Measurements from ENCODE around the gene CDT1.

The CDT1 gene

DNA sequence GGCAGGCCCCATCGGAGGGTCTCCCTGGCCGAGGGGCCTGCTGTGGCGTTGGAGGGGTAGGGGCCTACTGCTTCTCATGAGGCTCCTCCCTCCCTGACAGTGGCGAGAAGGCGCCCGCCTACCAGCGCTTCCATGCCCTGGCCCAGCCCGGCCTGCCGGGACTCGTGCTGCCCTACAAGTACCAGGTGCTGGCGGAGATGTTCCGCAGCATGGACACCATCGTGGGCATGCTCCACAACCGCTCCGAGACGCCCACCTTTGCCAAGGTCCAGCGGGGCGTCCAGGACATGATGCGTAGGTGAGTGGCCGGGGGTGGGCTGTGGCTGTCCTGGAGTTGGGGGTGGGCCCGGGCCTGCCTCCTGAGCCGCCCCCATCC lies 1.7 kb downstream of the CDT1 start:
- in situ Hi-C loops (cut with MboI; ENCODE audit: low sequenced_read_pairs, unreplicated experiment): no loop called here
- DNase-seq (ENCODE audit: low spot score): no peak
- TF ChIP-seq CTCF (IDR thresholded peaks at IDR 0.05; ENCODE audit: borderline replicate concordance, control extremely low read depth, extremely low read depth, insufficient read depth, missing control alignments): no peak

DNA sequence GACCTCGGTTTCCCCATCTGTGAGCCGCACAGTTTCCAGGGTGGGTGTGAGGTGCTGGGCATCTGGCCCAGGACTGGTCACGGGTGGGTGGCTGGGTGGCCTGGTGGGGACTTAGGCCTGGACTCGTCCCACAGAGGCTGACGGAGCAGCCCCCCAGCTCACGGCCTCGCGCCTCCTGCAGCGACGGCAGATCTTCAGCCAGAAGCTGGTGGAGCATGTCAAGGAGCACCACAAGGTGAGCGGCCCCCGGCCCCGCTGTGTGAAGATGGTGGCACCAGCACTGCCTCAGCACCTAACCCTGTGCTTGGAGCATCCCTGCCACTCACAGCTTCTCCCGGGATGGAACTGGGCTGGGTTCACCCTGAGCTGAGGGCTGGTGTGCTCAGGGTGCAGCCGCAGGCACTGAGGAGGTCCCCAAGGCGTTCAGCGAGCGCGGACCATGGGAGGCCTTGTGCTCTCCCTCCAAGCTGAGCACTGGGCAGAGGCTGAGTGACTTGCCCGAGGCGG lies 2.4 kb downstream of the CDT1 start:
- DNase-seq (ENCODE audit: low spot score): no peak
- TF ChIP-seq CTCF (IDR thresholded peaks at IDR 0.05; ENCODE audit: borderline replicate concordance, control extremely low read depth, extremely low read depth, insufficient read depth, missing control alignments): no peak
- in situ Hi-C loops (cut with MboI; ENCODE audit: low sequenced_read_pairs, unreplicated experiment): no loop called here

- in situ Hi-C loops (cut with MboI; ENCODE audit: low sequenced_read_pairs, unreplicated experiment): no loop called here
- TF ChIP-seq CTCF (IDR thresholded peaks at IDR 0.05; ENCODE audit: borderline replicate concordance, control extremely low read depth, extremely low read depth, insufficient read depth, missing control alignments): no peak
- DNase-seq (ENCODE audit: low spot score): no peak
These were observed 3.0 kb downstream of the CDT1 start for GRCh38 chr16:88806491-88807111.

GRCh38 chr16:88807142-88807625 lies 3.6 kb downstream of the CDT1 start:
- in situ Hi-C loops (cut with MboI; ENCODE audit: low sequenced_read_pairs, unreplicated experiment): no loop called here
- DNase-seq (ENCODE audit: low spot score): no peak
- no peak for TF ChIP-seq CTCF (IDR thresholded peaks at IDR 0.05; ENCODE audit: borderline replicate concordance, control extremely low read depth, extremely low read depth, insufficient read depth, missing control alignments)

DNA sequence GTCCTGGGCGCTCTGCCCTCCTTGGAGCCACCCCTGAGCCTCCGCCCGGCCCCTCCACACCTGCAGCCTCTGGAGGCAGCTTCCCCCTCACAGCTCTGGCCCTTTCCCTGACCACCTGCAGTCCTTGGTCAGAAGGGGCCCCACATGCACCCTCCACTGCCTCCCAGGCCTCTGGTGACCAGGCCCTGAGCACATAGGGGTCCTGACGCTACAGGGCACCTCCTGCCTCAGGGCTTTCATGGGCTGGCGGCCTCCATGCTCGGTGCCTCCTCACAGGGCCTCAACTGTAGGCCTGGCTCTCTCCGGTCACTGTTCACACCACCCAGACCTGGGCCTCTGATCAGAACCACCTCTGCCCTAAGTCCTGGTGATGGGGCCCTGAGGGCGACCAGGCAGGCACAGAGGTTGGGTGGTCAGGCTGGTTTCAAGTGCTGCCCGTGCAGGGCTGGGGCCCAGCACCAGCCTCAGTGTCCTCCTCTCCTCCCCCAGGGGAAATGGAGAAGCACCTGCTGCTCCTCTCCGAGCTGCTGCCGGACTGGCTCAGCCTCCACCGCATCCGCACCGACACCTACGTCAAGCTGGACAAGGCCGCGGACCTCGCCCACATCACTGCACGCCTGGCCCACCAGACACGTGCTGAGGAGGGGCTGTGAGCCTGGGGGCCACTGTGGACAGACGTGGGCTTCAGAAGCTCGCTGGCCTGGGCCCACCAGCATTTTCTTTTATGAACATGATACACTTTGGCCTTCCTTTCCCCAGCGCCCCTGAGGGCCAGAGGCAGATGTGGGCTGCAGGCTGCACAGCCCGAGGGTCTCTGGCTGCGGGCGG lies 4.3 kb downstream of the CDT1 start:
- TF ChIP-seq CTCF (IDR thresholded peaks at IDR 0.05; ENCODE audit: borderline replicate concordance, control extremely low read depth, extremely low read depth, insufficient read depth, missing control alignments): no peak
- in situ Hi-C loops (cut with MboI; ENCODE audit: low sequenced_read_pairs, unreplicated experiment): no loop called here
- no peak for DNase-seq (ENCODE audit: low spot score)

- TF ChIP-seq CTCF (IDR thresholded peaks at IDR 0.05; ENCODE audit: borderline replicate concordance, control extremely low read depth, extremely low read depth, insufficient read depth, missing control alignments): no peak
- no peak for DNase-seq (ENCODE audit: low spot score)
- in situ Hi-C loops (cut with MboI; ENCODE audit: low sequenced_read_pairs, unreplicated experiment): no loop called here
These were observed 5.6 kb downstream of the CDT1 start for GRCh38 chr16:88809068-88809675.

Data from GM13976 (cell line).